K562 (cell line): Measurements from ENCODE around the gene PYGO2. TPM values are rescaled to one million over a fixed set of nuclear protein-coding genes. Genes with fewer than 3 reads are reported as not detected.
A peak's percentile ranks its signal among the peaks of the same experiment; 100 is the strongest.

ENCODE experiments used
- ATF1 ChIP-seq, 2 experiments: fragments of 450-650 bp in 1 of 2; IDR thresholded peaks; 2 replicates each; pipeline ENCODE4 v1.6.1; 2016; ENCODE audit warnings: missing compliant biosample characterization in 1 of 2, missing genetic modification characterization in 1 of 2
- CTCF ChIP-seq, 3 experiments: IDR thresholded peaks in 2 of 3; conservative IDR thresholded peaks in 1 of 3; 2 replicates each; pipeline ENCODE4 v1.5.1; 2011 to 2012; ENCODE audit warnings: low read length in 3 of 3, mild to moderate bottlenecking in 3 of 3, control low read depth in 2 of 3, improper control_type of control experiment in 1 of 3, inconsistent platforms in 1 of 3, low read depth in 1 of 3, mixed read lengths in 1 of 3, moderate library complexity in 1 of 3; ENCODE audit not compliant: insufficient read depth in 2 of 3
- FOXA1 ChIP-seq: fragments of 450-650 bp; IDR thresholded peaks from 2 replicates; pipeline ENCODE4 v1.6.1; 2016; ENCODE audit warnings: mild to moderate bottlenecking, borderline replicate concordance
- GTF2E2 ChIP-seq: fragments of 200-800 bp; sonication (Bioruptor generic); IDR thresholded peaks from 2 replicates; pipeline ENCODE4 v1.6.1; 2016; ENCODE audit warnings: missing genetic modification characterization, missing compliant biosample characterization
- HIVEP1 ChIP-seq: fragments of 250-450 bp; sonication (Bioruptor Pico); IDR thresholded peaks from 2 replicates; pipeline ENCODE4 v1.4.0; 2020; ENCODE audit warnings: mild to moderate bottlenecking
- ILK ChIP-seq: fragments of 450-650 bp; IDR thresholded peaks from 2 replicates; pipeline ENCODE4 v1.6.1; 2016; ENCODE audit warnings: missing genetic modification characterization, low read depth, mild to moderate bottlenecking, missing compliant biosample characterization, moderate library complexity, borderline replicate concordance
- KAT2B ChIP-seq: IDR thresholded peaks from one replicate; pipeline ENCODE4 v1.6.1; 2012; ENCODE audit warnings: low read depth, mild to moderate bottlenecking, control low read depth, inconsistent platforms, low read length, moderate library complexity
- LARP7 ChIP-seq: fragments of 450-650 bp; IDR thresholded peaks from 2 replicates; pipeline ENCODE4 v1.6.1; 2016
- MTA3 ChIP-seq: fragments of 450-650 bp; formaldehyde crosslinking; IDR thresholded peaks from 2 replicates; pipeline ENCODE4 v1.6.1; 2017; ENCODE audit warnings: mild to moderate bottlenecking, borderline replicate concordance
- PRPF4 ChIP-seq: fragments of 200-400 bp; formaldehyde crosslinking; IDR thresholded peaks from one replicate; pipeline ENCODE4 v1.6.1; 2017; ENCODE audit warnings: low read length, low read depth, mild to moderate bottlenecking; ENCODE audit not compliant: insufficient read depth, poor library complexity, severe bottlenecking
- RAD21 ChIP-seq, 2 experiments: fragments of 250-450 bp in 1 of 2; fragments of 450-650 bp in 1 of 2; sonication (Bioruptor Pico) in 1 of 2; formaldehyde crosslinking in 1 of 2; IDR thresholded peaks in 1 of 2; conservative IDR thresholded peaks in 1 of 2; 2 replicates each; pipeline versions ENCODE4 v1.4.0 to v1.8.0; 2020 to 2022; ENCODE audit warnings: mild to moderate bottlenecking in 2 of 2, moderate library complexity in 1 of 2
- RBBP5 ChIP-seq: fragments of 200-600 bp; sonication (generic); IDR thresholded peaks from 2 replicates; pipeline ENCODE4 v1.6.1; 2012; ENCODE audit warnings: borderline replicate concordance, mild to moderate bottlenecking, low read length, control low read depth, inconsistent platforms; ENCODE audit not compliant: insufficient read depth, poor library complexity, severe bottlenecking
- REST ChIP-seq, 2 experiments: fragments of 450-650 bp; formaldehyde crosslinking in 1 of 2; IDR thresholded peaks; 2 replicates each; pipeline versions ENCODE4 v1.4.0 to v1.6.1; 2014 to 2020; ENCODE audit warnings: mild to moderate bottlenecking in 2 of 2, borderline replicate concordance in 1 of 2, low read depth in 1 of 2
- SMARCB1 ChIP-seq: IDR thresholded peaks from 2 replicates; pipeline ENCODE4 v1.6.1; 2011; ENCODE audit warnings: improper control_type of control experiment, low read depth; ENCODE audit not compliant: insufficient read length
- SNRNP70 ChIP-seq: fragments of 200-400 bp; formaldehyde crosslinking; optimal IDR thresholded peaks from 2 replicates; pipeline ENCODE3; 2017; ENCODE audit warnings: low read depth, low read length
- TBP ChIP-seq: optimal IDR thresholded peaks from 2 replicates; pipeline ENCODE3; 2011; ENCODE audit warnings: low read depth, low read length, improper control_type of control experiment
- ZNF766 ChIP-seq: fragments of 200-800 bp; sonication (Bioruptor generic); conservative IDR thresholded peaks from 2 replicates; pipeline ENCODE4 v1.6.1; 2016; ENCODE audit warnings: missing genetic modification characterization, missing compliant biosample characterization
- polyA plus RNA-seq, 8 experiments: library from polyadenylated mRNA; depleted of rRNA in 4 of 8; stranded (reverse) in 5 of 8; unstranded in 3 of 8; fragments of >200 nt; fragmentation: Nextera tagmentation in 2 of 8; fragmentation: Illumina TruSeq in 1 of 8; extraction: Ambion mirVana in 2 of 8; extraction: Trizol in 1 of 8; gene quantifications; 2 replicates each; pipeline versions ENCODE4 v1.2.1 to v1.2.3, GENCODE V29; 2011 to 2014; ENCODE audit warnings: inconsistent platforms in 1 of 8, missing spikeins in 1 of 8
- total RNA-seq, 7 experiments: library from RNA; depleted of rRNA in 6 of 7; stranded (reverse); fragments of >200 nt in 6 of 7; fragmentation: Illumina TruSeq in 2 of 7; extraction: Trizol in 2 of 7; gene quantifications; 2 replicates each; pipeline versions ENCODE4 v1.2.1 to v1.2.3, GENCODE V29; 2011 to 2021; ENCODE audit warnings: low replicate concordance in 1 of 7

The PYGO2 gene
- total and polyA plus RNA-seq, 9 of the 15 experiments (the other 6 are each of a cell fraction or from before 2014, with no cell fraction given) = 8.3 to 36.2 (median 18.2) TPM

GRCh38 chr1:154943649-154944400, 17.8 kb downstream of the PYGO2 start (continued):
- TF ChIP-seq PRPF4 (no peak), HIVEP1 (no peak), LARP7 (no peak), FOXA1 (no peak), ZNF766 (no peak), KAT2B (no peak), CTCF (IDR thresholded peaks at IDR 0.05 in 2 of 3, conservative IDR thresholded peaks at IDR 0.05 in 1 of 3; ENCODE audit: insufficient read depth in 2 of 3, low read depth in 1 of 3, low read length in 3 of 3) (peak; percentile 80 to 93 (median 86)), RAD21 (CRISPR knock-in tag; conservative IDR thresholded peaks at IDR 0.05 in 1 of 2, IDR thresholded peaks at IDR 0.05 in 1 of 2) (peak; percentile 81 to 85), ATF1 (CRISPR knock-in tag; IDR thresholded peaks at IDR 0.05) (no peak), ATF1 (tag; IDR thresholded peaks at IDR 0.05) (no peak), TBP (peak; percentile 17), SMARCB1 (no peak), SNRNP70 (no peak), RBBP5 (no peak), MTA3 (0 out of 2 replicates have a peak, but pooled peaks have one; percentile 42), GTF2E2 (tag) (no peak), REST (IDR thresholded peaks at IDR 0.05; ENCODE audit: borderline replicate concordance) (peak; percentile 75; the same call in 1 of the 2 replicates), REST (CRISPR knock-in tag; IDR thresholded peaks at IDR 0.05; ENCODE audit: low read depth) (no peak), ILK (tag) (no peak)
